DND-41 (cell line): Measurements from ENCODE around the gene NUDT9.

ENCODE experiments used
- ATAC-seq: fragments of 200-7000 bp; cut with Tn5 transposase; 3 replicates; pipeline ENCODE4 v1.9.1; 2021; ENCODE audit warnings: low read depth; ENCODE audit not compliant: insufficient read depth
- DNase-seq: peaks from one replicate; pipeline ENCODE4 v3.0.0-alpha.2; 2020
- H2AFZ ChIP-seq: 2 replicates; pipeline ENCODE4 v1.6.0; 2012; ENCODE audit warnings: low read depth, low read length
- H3K27ac ChIP-seq: 2 replicates; pipeline ENCODE4 v1.5.1; 2012; ENCODE audit warnings: low read length, inconsistent platforms
- H3K27me3 ChIP-seq: fragments of 200-600 bp; sonication (generic); 2 replicates; pipeline ENCODE4 v1.6.0; 2012; ENCODE audit warnings: low read length, mild to moderate bottlenecking, inconsistent platforms; ENCODE audit not compliant: insufficient read depth, poor library complexity
- H3K36me3 ChIP-seq: 2 replicates; pipeline ENCODE4 v1.5.1; 2012; ENCODE audit warnings: low read length, inconsistent platforms; ENCODE audit not compliant: insufficient read depth
- H3K4me1 ChIP-seq: 2 replicates; pipeline ENCODE4 v1.5.1; 2012; ENCODE audit warnings: mild to moderate bottlenecking, low read length; ENCODE audit not compliant: insufficient read depth
- H3K4me2 ChIP-seq: 2 replicates; pipeline ENCODE4 v1.6.0; 2012; ENCODE audit warnings: mild to moderate bottlenecking, moderate library complexity, low read length, inconsistent platforms; ENCODE audit not compliant: insufficient read depth
- H3K4me3 ChIP-seq, 2 experiments: fragments of 200-600 bp in 1 of 2; shearing (Covaris generic) in 1 of 2; 2 replicates each; pipeline ENCODE4 v1.5.1; 2012 to 2016; ENCODE audit warnings: inconsistent platforms in 2 of 2, low read length in 2 of 2, mild to moderate bottlenecking in 2 of 2, low read depth in 1 of 2, moderate library complexity in 1 of 2
- H3K79me2 ChIP-seq: 2 replicates; pipeline ENCODE4 v1.6.0; 2012; ENCODE audit warnings: low read length, inconsistent platforms; ENCODE audit not compliant: insufficient read depth
- H3K9ac ChIP-seq: 2 replicates; pipeline ENCODE4 v1.6.0; 2012; ENCODE audit warnings: low read depth, mild to moderate bottlenecking, inconsistent platforms, low read length, moderate library complexity
- H3K9me3 ChIP-seq: 2 replicates; pipeline ENCODE4 v1.5.1; 2012; ENCODE audit warnings: low read length, moderate library complexity, mild to moderate bottlenecking, inconsistent platforms; ENCODE audit not compliant: insufficient read depth, severe bottlenecking
- H4K20me1 ChIP-seq: 2 replicates; pipeline ENCODE4 v1.6.0; 2012; ENCODE audit warnings: low read length; ENCODE audit not compliant: insufficient read depth
- CTCF ChIP-seq: IDR thresholded peaks from 2 replicates; pipeline ENCODE4 v1.5.1; 2012; ENCODE audit warnings: borderline replicate concordance, low read length, moderate library complexity, mild to moderate bottlenecking; ENCODE audit not compliant: poor library complexity, severe bottlenecking; ENCODE audit errors: extremely low read depth
- EZH2 ChIP-seq: IDR thresholded peaks from 3 replicates; pipeline ENCODE4 v1.6.1; 2012; ENCODE audit warnings: borderline replicate concordance, low read depth, mild to moderate bottlenecking, moderate library complexity, low read length, inconsistent platforms; ENCODE audit not compliant: severe bottlenecking

Gene NUDT9

GRCh38 chr4:87430038-87430437 is 7.7 kb downstream of the NUDT9 start:
- no peaks in the 10 kb centered on the region for H3K27me3 ChIP-seq
- no peak overlapping the region for H2AFZ ChIP-seq
- H3K9me3 ChIP-seq = no peaks in the 10 kb centered on the region
- no peak overlapping the region for H3K27ac ChIP-seq
- no peak overlapping the region for H3K4me2 ChIP-seq
- TF ChIP-seq CTCF = no peak
- TF ChIP-seq EZH2 = no peak
- H4K20me1 ChIP-seq = no peaks in the 10 kb centered on the region; the same call in 1 of the 2 replicates
- no peak overlapping the region for H3K9ac ChIP-seq
- DNase-seq (no peak), ATAC-seq (no peak)
- H3K79me2 ChIP-seq = peaks cover 91% of the 10 kb centered on the region
- H3K4me3 ChIP-seq = no peak overlapping the region
- peaks cover 2% of the 10 kb centered on the region for H3K4me1 ChIP-seq
- H3K36me3 ChIP-seq = peaks cover 2% of the 10 kb centered on the region; the same call in 1 of the 2 replicates

GRCh38 chr4:87433342-87433741 is 11.0 kb downstream of the NUDT9 start:
- ATAC-seq = no peak
- H3K79me2 ChIP-seq = peaks cover 72% of the 10 kb centered on the region

GRCh38 chr4:87442889-87443288 is 20.5 kb downstream of the NUDT9 start:
- H3K4me2 ChIP-seq = no peak overlapping the region
- H3K9ac ChIP-seq = no peak overlapping the region
- TF ChIP-seq CTCF (no peak), EZH2 (no peak)
- no peaks in the 10 kb centered on the region for H3K9me3 ChIP-seq
- H2AFZ ChIP-seq = no peak overlapping the region
- no peak overlapping the region for H3K4me3 ChIP-seq
- no peaks in the 10 kb centered on the region for H3K27me3 ChIP-seq
- H3K79me2 ChIP-seq = no peaks in the 10 kb centered on the region
- DNase-seq (no peak), ATAC-seq (no peak)
- H3K36me3 ChIP-seq = peaks cover 63% of the 10 kb centered on the region; the same call in 1 of the 2 replicates
- no peak overlapping the region for H3K27ac ChIP-seq
- no peaks in the 10 kb centered on the region for H3K4me1 ChIP-seq
- no peaks in the 10 kb centered on the region for H4K20me1 ChIP-seq

More at GRCh38 chr4:87433342-87433741, 11.0 kb downstream of the NUDT9 start:
- H2AFZ ChIP-seq = no peak overlapping the region
- no peak overlapping the region for H3K4me2 ChIP-seq
- TF ChIP-seq EZH2 = no peak
- no peak for TF ChIP-seq CTCF
- DNase-seq = no peak
- no peak overlapping the region for H3K4me3 ChIP-seq
- peaks cover 20% of the 10 kb centered on the region for H3K36me3 ChIP-seq
- H3K9ac ChIP-seq = no peak overlapping the region
- no peaks in the 10 kb centered on the region for H3K9me3 ChIP-seq
- H4K20me1 ChIP-seq = no peaks in the 10 kb centered on the region; the same call in 1 of the 2 replicates
- no peaks in the 10 kb centered on the region for H3K4me1 ChIP-seq
- H3K27me3 ChIP-seq = no peaks in the 10 kb centered on the region
- H3K27ac ChIP-seq = no peak overlapping the region

GRCh38 chr4:87444741-87445140 is 22.4 kb downstream of the NUDT9 start:
- Histone ChIP-seq H3K79me2 (no peaks in the 10 kb centered on the region), H3K27me3 (no peaks in the 10 kb centered on the region), H3K36me3 (peaks cover 57% of the 10 kb centered on the region; the same call in 1 of the 2 replicates), H3K4me2 (no peak overlapping the region), H3K4me3 (no peak overlapping the region), H3K9ac (no peak overlapping the region), H3K9me3 (no peaks in the 10 kb centered on the region), H4K20me1 (no peaks in the 10 kb centered on the region), H3K27ac (no peak overlapping the region), H3K4me1 (no peaks in the 10 kb centered on the region), H2AFZ (no peak overlapping the region)
- TF ChIP-seq CTCF (no peak), EZH2 (no peak)
- ATAC-seq (no peak), DNase-seq (no peak)
